HepG2 (cell line): Measurements from ENCODE around the gene DLX1. TPM values are rescaled to one million over a fixed set of nuclear protein-coding genes. Genes with fewer than 3 reads are reported as not detected.

ENCODE experiments used
- ELF1 ChIP-seq: sonication (generic); formaldehyde crosslinking; IDR thresholded peaks from 2 replicates; pipeline ENCODE4 v1.4.0; 2020; ENCODE audit warnings: missing genetic modification reagents
- HDAC6 ChIP-seq: fragments of 200-600 bp; sonication (generic); IDR thresholded peaks from 2 replicates; pipeline ENCODE4 v1.7.0; 2017; ENCODE audit warnings: mild to moderate bottlenecking, antibody characterized with exemption, low read length, low read depth
- HNRNPUL1 ChIP-seq: fragments of 200-400 bp; formaldehyde crosslinking; IDR thresholded peaks from 2 replicates; pipeline ENCODE4 v1.6.1; 2017; ENCODE audit warnings: low read depth, mild to moderate bottlenecking, low read length, moderate library complexity
- KDM5A ChIP-seq: fragments of 200-600 bp; sonication (generic); IDR thresholded peaks from 2 replicates; pipeline ENCODE4 v1.7.0; 2018; ENCODE audit warnings: antibody characterized with exemption, mild to moderate bottlenecking, low read length, borderline replicate concordance
- NAIF1 ChIP-seq: sonication (generic); formaldehyde crosslinking; IDR thresholded peaks from 2 replicates; pipeline ENCODE4 v1.5.0; 2020; ENCODE audit warnings: mild to moderate bottlenecking, missing genetic modification reagents, borderline replicate concordance
- NCOR1 ChIP-seq: fragments of 200-600 bp; sonication (generic); IDR thresholded peaks from 2 replicates; pipeline ENCODE4 v1.7.0; 2017; ENCODE audit warnings: antibody characterized with exemption, low read length, borderline replicate concordance
- NR2F2 ChIP-seq: IDR thresholded peaks from 2 replicates; pipeline ENCODE4 v1.6.1; 2012; ENCODE audit warnings: low read depth, inconsistent platforms, borderline replicate concordance
- PLRG1 ChIP-seq: fragments of 450-650 bp; conservative IDR thresholded peaks from 2 replicates; pipeline ENCODE4 v1.6.1; 2016
- SETDB1 ChIP-seq: sonication (generic); formaldehyde crosslinking; IDR thresholded peaks from 2 replicates; pipeline ENCODE4 v1.5.1; 2020; ENCODE audit warnings: missing genetic modification reagents, mild to moderate bottlenecking, borderline replicate concordance
- THAP11 ChIP-seq: IDR thresholded peaks from 2 replicates; pipeline ENCODE4 v1.6.1; 2016; ENCODE audit warnings: missing biosample characterization, missing genetic modification reagents
- ZEB1 ChIP-seq: IDR thresholded peaks from 2 replicates; pipeline ENCODE4 v1.6.1; 2012; ENCODE audit warnings: mild to moderate bottlenecking, low read depth, inconsistent platforms; ENCODE audit not compliant: insufficient replicate concordance
- ZKSCAN8 ChIP-seq: IDR thresholded peaks from 2 replicates; pipeline ENCODE4 v1.6.1; 2016; ENCODE audit warnings: borderline replicate concordance, missing genetic modification reagents, missing compliant biosample characterization
- ZNF20 ChIP-seq: sonication (generic); formaldehyde crosslinking; IDR thresholded peaks from 2 replicates; pipeline ENCODE4 v1.4.0; 2020; ENCODE audit warnings: mild to moderate bottlenecking, moderate library complexity, missing genetic modification reagents
- ZNF253 ChIP-seq: sonication (generic); formaldehyde crosslinking; IDR thresholded peaks from 2 replicates; pipeline ENCODE4 v1.8.0; 2022; ENCODE audit warnings: mild to moderate bottlenecking, missing genetic modification reagents, borderline replicate concordance
- ZNF354B ChIP-seq: sonication (generic); formaldehyde crosslinking; IDR thresholded peaks from 2 replicates; pipeline ENCODE4 v1.8.0; 2022; ENCODE audit warnings: mild to moderate bottlenecking, missing genetic modification reagents
- polyA plus RNA-seq, 8 experiments: library from polyadenylated mRNA; depleted of rRNA in 3 of 8; stranded (reverse) in 7 of 8; unstranded in 1 of 8; fragments of >200 nt; fragmentation: Illumina TruSeq in 4 of 8; extraction: Trizol in 4 of 8; gene quantifications; 2 replicates each; pipeline versions ENCODE4 v1.2.1 to v1.2.3, GENCODE V29; 2011 to 2016; ENCODE audit warnings: low read depth in 4 of 8, missing spikeins in 1 of 8, mixed read lengths in 1 of 8; ENCODE audit not compliant: insufficient read depth in 1 of 8
- total RNA-seq, 5 experiments: library from RNA; depleted of rRNA; stranded (reverse); fragments of >200 nt; fragmentation: Illumina TruSeq; extraction: Trizol; gene quantifications; 2 replicates each; pipeline ENCODE4 v1.2.3, GENCODE V29; 2016; ENCODE audit warnings: low read depth in 1 of 5
- TF ChIP-seq, protein P1 (sequence below): sonication (generic); formaldehyde crosslinking; IDR thresholded peaks from 2 replicates; pipeline ENCODE4 v1.4.0; 2020; ENCODE audit warnings: missing genetic modification reagents
- TF ChIP-seq, protein P2 (sequence below): sonication (generic); formaldehyde crosslinking; IDR thresholded peaks from 2 replicates; pipeline ENCODE4 v1.8.1; 2022; ENCODE audit warnings: mild to moderate bottlenecking, missing genetic modification reagents
- TF ChIP-seq, protein P3 (sequence below): sonication (generic); formaldehyde crosslinking; IDR thresholded peaks from 2 replicates; pipeline ENCODE4 v1.4.0; 2020; ENCODE audit warnings: missing genetic modification reagents, borderline replicate concordance
- TF ChIP-seq, protein P4 (sequence below): sonication (generic); formaldehyde crosslinking; IDR thresholded peaks from 2 replicates; pipeline ENCODE4 v1.4.0; 2020; ENCODE audit warnings: missing genetic modification reagents

The DLX1 gene
- total and polyA plus RNA-seq, 2 of the 13 experiments (the other 11 are each of a cell fraction or from before 2014, with no cell fraction given), result 0.18 to 0.86 TPM

DNA sequence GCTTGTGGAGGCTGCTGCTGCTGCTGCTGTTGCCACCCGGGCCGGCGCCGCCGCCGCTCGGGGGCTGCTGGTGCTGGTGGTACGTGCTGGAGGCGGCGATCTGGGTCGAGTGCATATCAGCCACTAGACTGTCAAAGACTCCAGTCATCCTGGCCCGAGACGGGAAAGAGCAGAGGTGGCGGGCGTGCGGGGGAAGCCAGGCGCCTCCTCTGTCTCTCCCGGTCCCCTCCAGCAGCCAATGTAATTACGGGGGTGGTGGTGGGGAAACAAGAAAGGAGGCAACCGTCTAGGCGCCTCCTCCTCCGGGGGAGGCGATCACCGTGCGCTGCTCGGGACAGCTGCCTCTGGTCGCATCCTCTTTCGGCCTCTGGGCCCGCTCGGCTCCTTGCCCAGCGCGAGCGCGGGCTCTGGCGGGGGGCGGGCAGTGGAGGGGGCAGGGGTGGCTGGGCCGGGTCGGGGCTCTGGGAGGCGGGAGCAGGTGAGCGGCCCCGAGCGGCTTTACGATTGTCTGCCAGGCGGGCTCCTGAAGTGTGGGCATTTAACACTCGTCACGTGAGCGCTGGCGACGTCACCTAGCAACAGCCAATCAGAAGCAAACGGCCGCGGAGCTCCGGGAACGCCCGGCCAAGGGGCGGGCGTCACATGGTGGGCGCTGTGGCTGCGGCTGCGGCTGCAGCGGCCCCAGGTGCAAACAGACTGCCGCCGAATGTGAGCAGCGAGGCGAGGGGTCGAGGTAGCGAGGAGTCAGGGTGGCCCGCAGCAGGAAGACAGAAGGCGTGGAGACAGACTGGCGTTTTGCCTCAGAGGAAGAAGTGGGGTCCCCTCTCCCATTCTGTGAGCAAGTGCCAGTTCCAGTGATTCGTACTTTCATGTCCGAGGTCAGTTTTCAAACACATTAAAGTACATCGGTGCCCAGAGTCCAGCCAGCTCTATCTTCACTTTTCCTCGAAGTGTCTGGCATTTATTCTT, 17.4 kb downstream of the DLX1 start, which contains the start of gene DLX2 (continued):
- TF ChIP-seq THAP11 (CRISPR knock-in tag) (no peak), ZNF253 (CRISPR knock-in tag) (peak; percentile 60; the same call in 1 of the 2 replicates), KDM5A (no peak), SETDB1 (CRISPR knock-in tag) (no peak; the same call in 1 of the 2 replicates), ZNF354B (no peak), PLRG1 (no peak), ZEB1 (no peak), ELF1 (CRISPR knock-in tag) (no peak), ZNF20 (peak; percentile 67; the same call in 1 of the 2 replicates), ZKSCAN8 (no peak), HNRNPUL1 (no peak), HDAC6 (no peak), NR2F2 (no peak), NCOR1 (no peak; the same call in 1 of the 2 replicates), NAIF1 (CRISPR knock-in tag) (peak; percentile 80; the same call in 1 of the 2 replicates)
- TF ChIP-seq, protein P1, sequence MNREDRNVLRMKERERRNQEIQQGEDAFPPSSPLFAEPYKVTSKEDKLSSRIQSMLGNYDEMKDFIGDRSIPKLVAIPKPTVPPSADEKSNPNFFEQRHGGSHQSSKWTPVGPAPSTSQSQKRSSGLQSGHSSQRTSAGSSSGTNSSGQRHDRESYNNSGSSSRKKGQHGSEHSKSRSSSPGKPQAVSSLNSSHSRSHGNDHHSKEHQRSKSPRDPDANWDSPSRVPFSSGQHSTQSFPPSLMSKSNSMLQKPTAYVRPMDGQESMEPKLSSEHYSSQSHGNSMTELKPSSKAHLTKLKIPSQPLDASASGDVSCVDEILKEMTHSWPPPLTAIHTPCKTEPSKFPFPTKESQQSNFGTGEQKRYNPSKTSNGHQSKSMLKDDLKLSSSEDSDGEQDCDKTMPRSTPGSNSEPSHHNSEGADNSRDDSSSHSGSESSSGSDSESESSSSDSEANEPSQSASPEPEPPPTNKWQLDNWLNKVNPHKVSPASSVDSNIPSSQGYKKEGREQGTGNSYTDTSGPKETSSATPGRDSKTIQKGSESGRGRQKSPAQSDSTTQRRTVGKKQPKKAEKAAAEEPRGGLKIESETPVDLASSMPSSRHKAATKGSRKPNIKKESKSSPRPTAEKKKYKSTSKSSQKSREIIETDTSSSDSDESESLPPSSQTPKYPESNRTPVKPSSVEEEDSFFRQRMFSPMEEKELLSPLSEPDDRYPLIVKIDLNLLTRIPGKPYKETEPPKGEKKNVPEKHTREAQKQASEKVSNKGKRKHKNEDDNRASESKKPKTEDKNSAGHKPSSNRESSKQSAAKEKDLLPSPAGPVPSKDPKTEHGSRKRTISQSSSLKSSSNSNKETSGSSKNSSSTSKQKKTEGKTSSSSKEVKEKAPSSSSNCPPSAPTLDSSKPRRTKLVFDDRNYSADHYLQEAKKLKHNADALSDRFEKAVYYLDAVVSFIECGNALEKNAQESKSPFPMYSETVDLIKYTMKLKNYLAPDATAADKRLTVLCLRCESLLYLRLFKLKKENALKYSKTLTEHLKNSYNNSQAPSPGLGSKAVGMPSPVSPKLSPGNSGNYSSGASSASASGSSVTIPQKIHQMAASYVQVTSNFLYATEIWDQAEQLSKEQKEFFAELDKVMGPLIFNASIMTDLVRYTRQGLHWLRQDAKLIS (CRISPR knock-in tag), result no peak
- TF ChIP-seq, protein P2, sequence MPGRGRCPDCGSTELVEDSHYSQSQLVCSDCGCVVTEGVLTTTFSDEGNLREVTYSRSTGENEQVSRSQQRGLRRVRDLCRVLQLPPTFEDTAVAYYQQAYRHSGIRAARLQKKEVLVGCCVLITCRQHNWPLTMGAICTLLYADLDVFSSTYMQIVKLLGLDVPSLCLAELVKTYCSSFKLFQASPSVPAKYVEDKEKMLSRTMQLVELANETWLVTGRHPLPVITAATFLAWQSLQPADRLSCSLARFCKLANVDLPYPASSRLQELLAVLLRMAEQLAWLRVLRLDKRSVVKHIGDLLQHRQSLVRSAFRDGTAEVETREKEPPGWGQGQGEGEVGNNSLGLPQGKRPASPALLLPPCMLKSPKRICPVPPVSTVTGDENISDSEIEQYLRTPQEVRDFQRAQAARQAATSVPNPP (CRISPR knock-in tag), result no peak
- TF ChIP-seq, protein P3, sequence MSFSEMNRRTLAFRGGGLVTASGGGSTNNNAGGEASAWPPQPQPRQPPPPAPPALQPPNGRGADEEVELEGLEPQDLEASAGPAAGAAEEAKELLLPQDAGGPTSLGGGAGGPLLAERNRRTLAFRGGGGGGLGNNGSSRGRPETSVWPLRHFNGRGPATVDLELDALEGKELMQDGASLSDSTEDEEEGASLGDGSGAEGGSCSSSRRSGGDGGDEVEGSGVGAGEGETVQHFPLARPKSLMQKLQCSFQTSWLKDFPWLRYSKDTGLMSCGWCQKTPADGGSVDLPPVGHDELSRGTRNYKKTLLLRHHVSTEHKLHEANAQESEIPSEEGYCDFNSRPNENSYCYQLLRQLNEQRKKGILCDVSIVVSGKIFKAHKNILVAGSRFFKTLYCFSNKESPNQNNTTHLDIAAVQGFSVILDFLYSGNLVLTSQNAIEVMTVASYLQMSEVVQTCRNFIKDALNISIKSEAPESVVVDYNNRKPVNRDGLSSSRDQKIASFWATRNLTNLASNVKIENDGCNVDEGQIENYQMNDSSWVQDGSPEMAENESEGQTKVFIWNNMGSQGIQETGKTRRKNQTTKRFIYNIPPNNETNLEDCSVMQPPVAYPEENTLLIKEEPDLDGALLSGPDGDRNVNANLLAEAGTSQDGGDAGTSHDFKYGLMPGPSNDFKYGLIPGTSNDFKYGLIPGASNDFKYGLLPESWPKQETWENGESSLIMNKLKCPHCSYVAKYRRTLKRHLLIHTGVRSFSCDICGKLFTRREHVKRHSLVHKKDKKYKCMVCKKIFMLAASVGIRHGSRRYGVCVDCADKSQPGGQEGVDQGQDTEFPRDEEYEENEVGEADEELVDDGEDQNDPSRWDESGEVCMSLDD, result peak; percentile 91; the same call in 1 of the 2 replicates
- TF ChIP-seq, protein P4, sequence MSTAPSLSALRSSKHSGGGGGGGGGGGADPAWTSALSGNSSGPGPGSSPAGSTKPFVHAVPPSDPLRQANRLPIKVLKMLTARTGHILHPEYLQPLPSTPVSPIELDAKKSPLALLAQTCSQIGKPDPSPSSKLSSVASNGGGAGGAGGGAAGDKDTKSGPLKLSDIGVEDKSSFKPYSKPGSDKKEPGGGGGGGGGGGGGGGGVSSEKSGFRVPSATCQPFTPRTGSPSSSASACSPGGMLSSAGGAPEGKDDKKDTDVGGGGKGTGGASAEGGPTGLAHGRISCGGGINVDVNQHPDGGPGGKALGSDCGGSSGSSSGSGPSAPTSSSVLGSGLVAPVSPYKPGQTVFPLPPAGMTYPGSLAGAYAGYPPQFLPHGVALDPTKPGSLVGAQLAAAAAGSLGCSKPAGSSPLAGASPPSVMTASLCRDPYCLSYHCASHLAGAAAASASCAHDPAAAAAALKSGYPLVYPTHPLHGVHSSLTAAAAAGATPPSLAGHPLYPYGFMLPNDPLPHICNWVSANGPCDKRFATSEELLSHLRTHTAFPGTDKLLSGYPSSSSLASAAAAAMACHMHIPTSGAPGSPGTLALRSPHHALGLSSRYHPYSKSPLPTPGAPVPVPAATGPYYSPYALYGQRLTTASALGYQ, result peak; percentile 82
